ENCODE data around the gene GALNTL6. TPM values are rescaled to one million over a fixed set of nuclear protein-coding genes. Genes with fewer than 3 reads are reported as not detected.

GALNTL6 gene
- total RNA-seq, 2 donors from 2014 or later: 0.08 TPM; not detected in 1

GRCh38 chr4:172982151-172982590 lies 1169.0 kb downstream of the GALNTL6 start:
- Histone ChIP-seq H3K27me3 (no peaks in the 10 kb centered on the region), H3K9me3 (peaks cover 3 to 5% of the 10 kb centered on the region in 2 donors), H3K4me3 (no peak overlapping the region), H3K4me1 (no peaks in the 10 kb centered on the region), H3K27ac (no peak overlapping the region), H3K36me3 (no peaks in the 10 kb centered on the region)
- no peak for DNase-seq (ENCODE audit: low spot score)
- TF ChIP-seq, protein P1, sequence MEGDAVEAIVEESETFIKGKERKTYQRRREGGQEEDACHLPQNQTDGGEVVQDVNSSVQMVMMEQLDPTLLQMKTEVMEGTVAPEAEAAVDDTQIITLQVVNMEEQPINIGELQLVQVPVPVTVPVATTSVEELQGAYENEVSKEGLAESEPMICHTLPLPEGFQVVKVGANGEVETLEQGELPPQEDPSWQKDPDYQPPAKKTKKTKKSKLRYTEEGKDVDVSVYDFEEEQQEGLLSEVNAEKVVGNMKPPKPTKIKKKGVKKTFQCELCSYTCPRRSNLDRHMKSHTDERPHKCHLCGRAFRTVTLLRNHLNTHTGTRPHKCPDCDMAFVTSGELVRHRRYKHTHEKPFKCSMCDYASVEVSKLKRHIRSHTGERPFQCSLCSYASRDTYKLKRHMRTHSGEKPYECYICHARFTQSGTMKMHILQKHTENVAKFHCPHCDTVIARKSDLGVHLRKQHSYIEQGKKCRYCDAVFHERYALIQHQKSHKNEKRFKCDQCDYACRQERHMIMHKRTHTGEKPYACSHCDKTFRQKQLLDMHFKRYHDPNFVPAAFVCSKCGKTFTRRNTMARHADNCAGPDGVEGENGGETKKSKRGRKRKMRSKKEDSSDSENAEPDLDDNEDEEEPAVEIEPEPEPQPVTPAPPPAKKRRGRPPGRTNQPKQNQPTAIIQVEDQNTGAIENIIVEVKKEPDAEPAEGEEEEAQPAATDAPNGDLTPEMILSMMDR (IDR thresholded peaks at IDR 0.05): no peak

GRCh38 chr4:172983014-172983413 lies 1169.8 kb downstream of the GALNTL6 start:
- Histone ChIP-seq H3K4me1 (no peaks in the 10 kb centered on the region), H3K27me3 (no peaks in the 10 kb centered on the region), H3K36me3 (no peaks in the 10 kb centered on the region), H3K27ac (no peak overlapping the region), H3K9me3 (peaks cover 5 to 6% of the 10 kb centered on the region in 2 donors), H3K4me3 (no peak overlapping the region)
- DNase-seq (ENCODE audit: low spot score): no peak
- TF ChIP-seq, protein P1 (IDR thresholded peaks at IDR 0.05): no peak

- Histone ChIP-seq H3K27me3 (no peaks in the 10 kb centered on the region), H3K4me3 (no peak overlapping the region), H3K4me1 (no peaks in the 10 kb centered on the region), H3K9me3 (peaks cover 5 to 12% of the 10 kb centered on the region in 2 donors), H3K36me3 (no peaks in the 10 kb centered on the region), H3K27ac (no peak overlapping the region)
- TF ChIP-seq, protein P1 (IDR thresholded peaks at IDR 0.05): no peak
- DNase-seq (ENCODE audit: low spot score): no peak
Measured at GRCh38 chr4:172983631-172984030, 1170.4 kb downstream of the GALNTL6 start.

DNA sequence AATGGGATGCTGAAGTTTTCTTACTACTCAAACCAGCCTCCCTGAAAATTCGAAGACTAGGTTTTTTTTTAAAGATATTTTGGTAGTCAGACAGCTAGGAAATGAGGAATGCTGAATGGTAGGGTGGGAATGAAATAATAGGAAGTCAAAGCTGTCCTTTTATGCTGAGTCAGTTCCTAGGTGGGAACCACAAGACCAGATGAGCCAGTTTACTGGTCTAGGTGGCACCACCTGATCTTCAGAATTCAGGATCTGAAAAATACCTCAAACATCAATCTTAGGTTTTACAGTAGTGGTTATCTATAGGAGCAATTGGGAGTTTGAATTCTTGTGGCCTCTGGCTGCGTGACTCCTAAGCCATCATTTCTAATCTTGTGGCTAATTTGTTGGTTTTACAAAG lies 1172.3 kb downstream of the GALNTL6 start:
- peaks cover 5 to 16% of the 10 kb centered on the region in 2 donors for H3K9me3 ChIP-seq
- no peaks in the 10 kb centered on the region for H3K36me3 ChIP-seq
- no peaks in the 10 kb centered on the region for H3K27me3 ChIP-seq
- H3K4me1 ChIP-seq: no peaks in the 10 kb centered on the region
- TF ChIP-seq, protein P1 (IDR thresholded peaks at IDR 0.05): no peak
- H3K4me3 ChIP-seq: no peak overlapping the region
- no peak for DNase-seq (ENCODE audit: low spot score)
- H3K27ac ChIP-seq: no peak overlapping the region

DNA sequence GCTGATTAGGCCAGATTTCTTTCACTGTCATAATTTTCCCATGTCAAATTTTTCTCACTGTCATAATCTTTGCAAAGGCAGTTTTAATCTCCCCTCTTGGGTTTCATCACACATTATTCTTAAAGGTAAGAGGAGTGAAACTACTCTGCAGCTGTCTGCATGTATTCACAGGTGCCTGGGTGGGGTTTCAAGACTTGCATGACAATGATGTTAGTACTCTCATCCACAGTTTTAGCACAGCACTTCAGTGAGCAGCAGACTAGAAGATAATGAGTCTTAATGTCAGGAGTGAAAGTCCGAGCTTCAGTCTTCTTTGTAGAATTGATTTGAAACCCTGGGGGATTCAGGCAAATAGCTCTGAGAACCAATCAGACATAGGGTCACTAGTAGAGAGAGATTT lies 1172.9 kb downstream of the GALNTL6 start:
- H3K4me1 ChIP-seq: no peaks in the 10 kb centered on the region
- TF ChIP-seq, protein P1 (IDR thresholded peaks at IDR 0.05): no peak
- no peaks in the 10 kb centered on the region for H3K36me3 ChIP-seq
- DNase-seq (ENCODE audit: low spot score): no peak
- H3K27ac ChIP-seq: no peak overlapping the region
- no peaks in the 10 kb centered on the region for H3K27me3 ChIP-seq
- H3K4me3 ChIP-seq: no peak overlapping the region
- peaks cover 5 to 16% of the 10 kb centered on the region in 2 donors for H3K9me3 ChIP-seq
